Esophagus squamous epithelium (tissue), 5 donors: ENCODE measurements around the gene TNFAIP2. TPM values are rescaled to one million over a fixed set of nuclear protein-coding genes. Genes with fewer than 3 reads are reported as not detected.
A peak's percentile ranks its signal among the peaks of the same experiment; 100 is the strongest.

Source experiments
- DNase-seq: peaks from one replicate; lab custom pipeline; 2025; lab: John Stamatoyannopoulos, UW
- H3K27ac ChIP-seq, 4 donors: fragments of 200-600 bp; sonication (generic); one replicate each; pipeline ENCODE4 v1.5.1; 2016 to 2019; ENCODE audit warnings: mild to moderate bottlenecking in 1 of 4
- H3K27me3 ChIP-seq, 4 donors: fragments of 200-600 bp; sonication (generic); 1 replicate in 3 of 4; 2 replicates in 1 of 4; pipeline versions ENCODE4 v1.5.1 to v1.6.0; 2017 to 2021; ENCODE audit warnings: antibody characterized with exemption in 1 of 4
- H3K36me3 ChIP-seq, 3 donors: fragments of 200-600 bp; sonication (generic); one replicate each; pipeline ENCODE4 v1.5.1; 2016 to 2019
- H3K4me1 ChIP-seq, 3 donors: fragments of 200-600 bp; sonication (generic); one replicate each; pipeline ENCODE4 v1.5.1; 2017 to 2019
- H3K4me3 ChIP-seq, 4 donors: fragments of 200-600 bp; sonication (generic); 1 replicate in 3 of 4; 2 replicates in 1 of 4; pipeline ENCODE4 v1.5.1; 2016 to 2019; ENCODE audit warnings: mild to moderate bottlenecking in 2 of 4, moderate library complexity in 1 of 4
- H3K9me3 ChIP-seq, 3 donors: fragments of 200-600 bp; sonication (generic); one replicate each; pipeline ENCODE4 v1.5.1; 2016 to 2019
- CTCF ChIP-seq, 6 experiments: fragments of 450-650 bp in 4 of 6; fragments of 200-600 bp in 2 of 6; sonication (generic) in 2 of 6; IDR thresholded peaks; one replicate each; pipeline ENCODE4 v1.5.1; 2016 to 2019; ENCODE audit warnings: antibody characterized with exemption in 6 of 6, mild to moderate bottlenecking in 4 of 6, moderate library complexity in 4 of 6
- POLR2A ChIP-seq, 4 donors: fragments of 450-650 bp; IDR thresholded peaks; one replicate each; pipeline ENCODE4 v1.6.1; 2017; ENCODE audit warnings: antibody characterized with exemption in 4 of 4, mild to moderate bottlenecking in 4 of 4, moderate library complexity in 3 of 4
- WGBS, 2 donors: methylation state at CpG; one replicate each; pipeline ENCODE4 v1.1.5; 2018; 5-methylcytosine and 5-hydroxymethylcytosine counted together
- intact Hi-C: fragments of 100-400 bp; cut with DNase I; formaldehyde crosslinking; loops from one replicate; pipeline ENCODE4 v1.15.0; 2022
- total RNA-seq, 4 donors: library from RNA; depleted of rRNA; stranded (reverse); fragments of >200 nt; gene quantifications; one replicate each; pipeline ENCODE4 v1.1.0, GENCODE V29; 2016
- donor health status: DM: yes; HTN: yes; CAD: no.

The TNFAIP2 gene
- total RNA-seq, 4 donors from 2014 or later: 36.6 to 163 (median 130) TPM

- Histone ChIP-seq H3K36me3 (peaks cover 10 to 57% (median 16%) of the 10 kb centered on the region in 3 donors), H3K27me3 (no peaks in the 10 kb centered on the region), H3K9me3 (no peaks in the 10 kb centered on the region), H3K27ac (peak overlapping the region; percentile 56 to 86 (median 78)), H3K4me1 (peaks cover 61 to 72% (median 61%) of the 10 kb centered on the region in 3 donors), H3K4me3 (no peak overlapping the region)
- no peak for DNase-seq
- intact Hi-C loops: no loop called here
- 73 to 78% methylated on average over 10 to 17 of the region's 26 CpGs for WGBS, 2 donors
- TF ChIP-seq POLR2A (IDR thresholded peaks at IDR 0.05) (no peak), CTCF (IDR thresholded peaks at IDR 0.05) (no peak)
These were observed 6.9 kb downstream of the TNFAIP2 start for GRCh38 chr14:103130017-103130764.

- peak overlapping the region; percentile 56 to 86 (median 78) for H3K27ac ChIP-seq
- WGBS, 2 donors: 36 to 38% methylated on average over 3 to 5 of the region's 8 CpGs
- intact Hi-C loops: no loop called here
These were observed 7.7 kb downstream of the TNFAIP2 start for GRCh38 chr14:103130965-103131364.

GRCh38 chr14:103131580-103131979, 8.3 kb downstream of the TNFAIP2 start:
- H3K4me3 ChIP-seq: no peak overlapping the region
- 82% methylated on average over 2 of the region's 9 CpGs; no CpG with 5 or more reads in 1 of the 2 donors for WGBS, 2 donors
- peak overlapping the region; percentile 56 to 86 (median 78) for H3K27ac ChIP-seq
- no peaks in the 10 kb centered on the region for H3K9me3 ChIP-seq
- H3K36me3 ChIP-seq: peaks cover 10 to 69% (median 16%) of the 10 kb centered on the region in 3 donors
- peaks cover 55 to 72% (median 60%) of the 10 kb centered on the region in 3 donors for H3K4me1 ChIP-seq
- no peaks in the 10 kb centered on the region for H3K27me3 ChIP-seq
- no peak for DNase-seq
- TF ChIP-seq CTCF (IDR thresholded peaks at IDR 0.05) (no peak), POLR2A (IDR thresholded peaks at IDR 0.05) (no peak)
- intact Hi-C loops: no loop called here

More at GRCh38 chr14:103130965-103131364, 7.7 kb downstream of the TNFAIP2 start:
- H3K4me1 ChIP-seq: peaks cover 58 to 72% (median 61%) of the 10 kb centered on the region in 3 donors
- no peak overlapping the region for H3K4me3 ChIP-seq
- TF ChIP-seq POLR2A (IDR thresholded peaks at IDR 0.05) (peak in 1 of 4 donors; percentile 7), CTCF (IDR thresholded peaks at IDR 0.05) (no peak)
- no peak for DNase-seq
- peaks cover 10 to 64% (median 16%) of the 10 kb centered on the region in 3 donors for H3K36me3 ChIP-seq
- no peaks in the 10 kb centered on the region for H3K9me3 ChIP-seq
- H3K27me3 ChIP-seq: no peaks in the 10 kb centered on the region

GRCh38 chr14:103132381-103133209, 9.3 kb downstream of the TNFAIP2 start:
- Histone ChIP-seq H3K9me3 (no peaks in the 10 kb centered on the region), H3K4me3 (no peak overlapping the region), H3K4me1 (peaks cover 55 to 74% (median 63%) of the 10 kb centered on the region in 3 donors), H3K27ac (peak overlapping the region in 3 of 4 donors; percentile 9 to 86 (median 81)), H3K36me3 (peaks cover 10 to 69% (median 16%) of the 10 kb centered on the region in 3 donors), H3K27me3 (no peaks in the 10 kb centered on the region)
- WGBS, 2 donors: 87 to 88% methylated on average over 18 to 21 of the region's 39 CpGs
- no peak for DNase-seq
- no peak for TF ChIP-seq CTCF (IDR thresholded peaks at IDR 0.05)
- intact Hi-C loops: no loop called here
